ENCODE measurements around the gene IFITM1. TPM values are rescaled to one million over a fixed set of nuclear protein-coding genes. Genes with fewer than 3 reads are reported as not detected.
"Not testable (repeated sequence)": the region's sequence is repeated elsewhere in the genome, so short reads cannot be mapped to it uniquely, and the experiment has no call there.

Gene IFITM1
- total RNA-seq, 2 experiments from 2014 or later = 1,182 to 1,374 TPM

DNA sequence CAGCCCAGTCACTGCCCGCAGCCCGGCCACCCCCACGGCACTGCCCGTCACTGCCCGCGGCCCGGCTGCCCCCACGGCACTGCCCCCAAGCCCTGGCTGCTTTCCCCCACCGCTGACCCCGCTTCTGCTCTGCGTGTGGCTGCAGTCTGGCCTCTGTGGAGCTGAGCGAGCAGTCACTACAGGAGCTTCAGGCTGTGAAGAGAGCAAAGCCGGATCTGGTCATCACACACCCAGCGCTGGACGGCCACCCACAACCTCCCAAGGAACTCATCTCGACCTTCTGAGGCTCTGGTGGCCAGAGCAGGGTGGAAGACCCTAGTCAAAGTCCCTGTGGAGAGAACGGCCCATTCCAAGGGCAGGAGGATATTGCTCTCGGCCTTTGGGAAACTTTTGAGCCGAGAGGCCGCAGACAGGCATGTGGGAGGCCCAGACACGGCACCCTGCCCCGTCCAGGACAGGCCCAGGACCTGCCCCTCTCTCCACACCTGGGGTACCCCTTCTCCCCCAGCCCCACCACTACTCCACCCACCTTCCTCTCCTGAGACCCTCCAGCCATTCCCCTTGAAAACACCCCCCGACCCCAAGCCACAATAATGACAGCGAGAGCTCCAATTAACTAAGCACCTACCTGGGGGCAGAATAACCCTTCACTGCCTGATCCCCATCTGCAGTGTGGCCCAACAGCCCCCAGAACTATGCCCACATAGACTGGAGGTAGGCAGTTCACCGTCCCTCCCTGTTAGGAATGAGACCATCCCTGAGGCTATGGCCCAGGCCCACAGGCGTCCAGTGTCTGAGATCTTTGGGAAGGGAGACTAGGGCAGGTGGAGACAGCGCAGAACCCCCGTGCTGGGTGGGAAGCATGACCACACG is 28.6 kb upstream of the IFITM1 start:
- H3K27me3 Mint-ChIP-seq = no peaks in the 10 kb centered on the region

DNA sequence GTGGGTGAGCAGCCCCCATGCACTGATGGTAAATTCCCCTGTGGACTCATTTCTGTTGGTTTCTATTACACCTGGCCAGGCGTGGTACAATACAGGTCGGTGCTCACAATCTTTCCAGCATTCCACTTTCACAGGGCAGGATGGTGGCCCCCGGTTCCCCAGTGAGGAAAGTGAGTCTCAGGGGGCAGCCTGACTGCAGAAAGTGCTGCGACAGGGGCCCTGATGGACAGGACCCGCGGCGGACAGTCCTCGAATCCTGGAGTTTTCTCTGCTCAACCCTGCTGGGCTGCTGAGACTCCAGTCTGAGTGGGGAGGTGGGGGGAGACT is 28.0 kb upstream of the IFITM1 start:
- ATAC-seq (ENCODE audit: low read depth) (no peak), DNase-seq (no peak)
- POLR2A ChIA-PET = interaction anchor here (1.3 to 16.3 kb wide), 10 partner anchors 4 to 78 kb away, joined by 5 to 336 read pairs (median 57); partner anchors contain the start of genes BET1L, IFITM1, IFITM5 and NLRP6
- Mint-ChIP-seq H3K4me1 (peaks cover 34% of the 10 kb centered on the region), H3K4me3 (peak overlapping the region; percentile 90), H3K27me3 (no peaks in the 10 kb centered on the region), H3K27ac (peak overlapping the region; percentile 98), H3K36me3 (peaks cover 59% of the 10 kb centered on the region), H3K9me3 (no peaks in the 10 kb centered on the region)

More for the DNA sequence above, 28.6 kb upstream of the IFITM1 start:
- Mint-ChIP-seq H3K36me3 (peaks cover 56% of the 10 kb centered on the region), H3K4me3 (peak overlapping the region; percentile 59), H3K4me1 (peaks cover 31% of the 10 kb centered on the region), H3K9me3 (no peaks in the 10 kb centered on the region), H3K27ac (peak overlapping the region; percentile 98)
- ATAC-seq (ENCODE audit: low read depth) = no peak
- DNase-seq = no peak
- POLR2A ChIA-PET = interaction anchor here (1.1 to 16.3 kb wide), 11 partner anchors 5 to 78 kb away, joined by 3 to 336 read pairs (median 71); partner anchors contain the start of genes BET1L, IFITM1, IFITM5 and NLRP6

- H3K27me3 Mint-ChIP-seq; ATAC-seq (ENCODE audit: low read depth); H3K9me3 Mint-ChIP-seq: not testable (repeated sequence)
- DNase-seq = peak; percentile 80
- H3K27ac Mint-ChIP-seq = peak overlapping the region; percentile 98
- peaks cover 54% of the 10 kb centered on the region for H3K36me3 Mint-ChIP-seq
- POLR2A ChIA-PET = interaction anchor here (0.6 to 16.3 kb wide), 23 partner anchors 7 to 219 kb away, joined by 3 to 336 read pairs (median 5); partner anchors contain the start of genes BET1L, IFITM1, IFITM2 and IFITM5
- peak overlapping the region; percentile 90 for H3K4me3 Mint-ChIP-seq
- H3K4me1 Mint-ChIP-seq = peaks cover 38% of the 10 kb centered on the region
Measured at GRCh38 chr11:286977-287820, 26.6 kb upstream of the IFITM1 start.

GRCh38 chr11:287821-288477 is 25.9 kb upstream of the IFITM1 start:
- Mint-ChIP-seq H3K4me3 (peak overlapping the region; percentile 90), H3K9me3 (no peaks in the 10 kb centered on the region), H3K27ac (peak overlapping the region; percentile 98), H3K4me1 (peaks cover 36% of the 10 kb centered on the region), H3K36me3 (peaks cover 51% of the 10 kb centered on the region), H3K27me3 (no peaks in the 10 kb centered on the region)
- ATAC-seq (ENCODE audit: low read depth) (peak; percentile 43), DNase-seq (peak; percentile 78)
- POLR2A ChIA-PET = interaction anchor here (0.6 to 16.3 kb wide), 24 partner anchors 7 to 219 kb away, joined by 3 to 336 read pairs (median 4); partner anchors contain the start of genes BET1L, IFITM1, IFITM2 and IFITM5

DNA sequence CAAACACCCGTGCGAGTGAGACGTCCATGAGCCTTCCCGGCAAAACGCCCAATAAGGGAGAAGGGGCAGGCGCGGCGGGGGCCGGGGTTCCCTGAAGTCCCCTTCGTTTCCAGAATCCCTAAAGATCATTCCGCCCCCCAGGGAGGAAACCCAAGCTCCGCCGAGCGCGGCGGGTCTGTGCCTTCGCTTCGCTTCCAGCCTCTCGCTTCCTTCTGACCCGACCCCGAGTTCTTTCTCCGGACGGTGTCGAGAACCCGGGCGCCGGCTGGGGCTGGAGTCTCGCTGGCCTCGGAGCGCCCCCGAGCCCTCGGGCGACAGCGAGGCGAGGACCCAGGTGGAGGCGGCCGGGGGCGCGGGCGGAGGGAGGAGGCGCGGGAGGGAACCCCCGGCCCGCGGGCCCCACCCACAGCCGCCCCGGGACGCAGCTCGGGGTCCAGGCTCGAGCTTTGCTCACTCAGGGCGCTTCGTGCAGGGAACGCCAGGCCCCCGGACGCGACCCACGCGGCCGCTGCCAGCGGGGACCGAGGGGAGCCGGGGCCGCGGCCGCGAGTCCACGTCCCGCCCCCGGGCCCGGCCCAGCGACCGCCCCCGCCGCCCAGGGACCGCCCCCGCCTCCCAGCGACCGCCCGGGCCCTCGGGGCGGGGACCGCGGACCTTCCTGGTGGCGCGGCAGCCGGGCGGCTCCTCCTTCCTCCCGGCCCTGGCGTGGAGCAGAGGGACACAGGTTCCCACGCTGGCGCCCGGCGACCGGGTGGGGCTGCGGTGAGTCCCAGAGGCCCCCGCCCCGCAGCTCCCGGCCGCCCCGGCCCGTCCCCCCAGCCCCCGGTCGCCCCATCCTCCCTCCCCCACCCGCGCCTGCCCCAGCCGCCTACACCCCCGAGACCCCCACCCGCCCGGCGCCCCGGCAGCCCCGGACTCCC is 25.1 kb upstream of the IFITM1 start, which contains the start of gene PGGHG:
TSS of gene PGGHG (plus strand) at position 649 of the 920 bp plus-strand sequence. CDS start 691 bp downstream, outside the sequence.
- Mint-ChIP-seq H3K4me3 (peak within 1 kb of the TSS; percentile 93), H3K36me3 (peaks cover 46% of the 10 kb centered on the region), H3K27ac (peak within 1 kb of the TSS; percentile 98), H3K9me3 (no peaks in the 10 kb centered on the region), H3K27me3 (no peaks in the 10 kb centered on the region), H3K4me1 (peaks cover 33% of the 10 kb centered on the region)
- peak; percentile 88 for DNase-seq
- ATAC-seq (ENCODE audit: low read depth) = peak; percentile 38
- POLR2A ChIA-PET = interaction anchor here (0.8 to 16.3 kb wide), 17 partner anchors 9 to 160 kb away, joined by 3 to 336 read pairs (median 27); partner anchors contain the start of genes BET1L, IFITM1, IFITM5 and NLRP6

DNA sequence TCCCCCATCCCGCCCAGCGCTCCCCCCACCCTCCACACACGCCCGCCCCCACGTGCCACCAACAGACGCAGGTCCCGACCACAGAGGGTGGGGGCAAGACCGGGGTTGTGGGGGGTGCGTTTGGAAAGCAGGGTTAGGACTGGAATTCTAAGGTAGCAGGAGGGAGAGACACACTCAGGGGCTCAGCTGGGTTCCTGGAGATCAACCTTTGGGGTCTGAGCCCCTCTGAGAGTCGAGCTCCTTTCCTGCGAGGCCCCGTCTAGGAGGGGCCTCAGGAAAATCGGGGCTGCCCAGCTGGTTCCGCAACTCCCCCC is 24.5 kb upstream of the IFITM1 start:
- DNase-seq = peak; percentile 65
- no peaks in the 10 kb centered on the region for H3K27me3 Mint-ChIP-seq

GRCh38 chr11:289712-290620 is 23.9 kb upstream of the IFITM1 start:
- ATAC-seq (ENCODE audit: low read depth) = peak; percentile 7
- Mint-ChIP-seq H3K36me3 (peaks cover 44% of the 10 kb centered on the region), H3K27ac (peak overlapping the region; percentile 95), H3K4me1 (peaks cover 34% of the 10 kb centered on the region), H3K9me3 (no peaks in the 10 kb centered on the region), H3K27me3 (no peaks in the 10 kb centered on the region), H3K4me3 (peak overlapping the region; percentile 93)
- DNase-seq = peak; percentile 70
- POLR2A ChIA-PET = interaction anchor here (0.7 to 16.3 kb wide), 19 partner anchors 10 to 159 kb away, joined by 3 to 336 read pairs (median 25); partner anchors contain the start of genes BET1L, IFITM1, IFITM2 and IFITM5

More for the DNA sequence above, 24.5 kb upstream of the IFITM1 start:
- Mint-ChIP-seq H3K9me3 (no peaks in the 10 kb centered on the region), H3K4me1 (peaks cover 35% of the 10 kb centered on the region), H3K27ac (peak overlapping the region; percentile 95), H3K4me3 (peak overlapping the region; percentile 93), H3K36me3 (peaks cover 48% of the 10 kb centered on the region)
- ATAC-seq (ENCODE audit: low read depth) = peak; percentile 0
- POLR2A ChIA-PET = interaction anchor here (0.8 to 16.3 kb wide), 13 partner anchors 10 to 159 kb away, joined by 3 to 336 read pairs (median 43); partner anchors contain the start of genes BET1L, IFITM1, IFITM5 and NLRP6

DNA sequence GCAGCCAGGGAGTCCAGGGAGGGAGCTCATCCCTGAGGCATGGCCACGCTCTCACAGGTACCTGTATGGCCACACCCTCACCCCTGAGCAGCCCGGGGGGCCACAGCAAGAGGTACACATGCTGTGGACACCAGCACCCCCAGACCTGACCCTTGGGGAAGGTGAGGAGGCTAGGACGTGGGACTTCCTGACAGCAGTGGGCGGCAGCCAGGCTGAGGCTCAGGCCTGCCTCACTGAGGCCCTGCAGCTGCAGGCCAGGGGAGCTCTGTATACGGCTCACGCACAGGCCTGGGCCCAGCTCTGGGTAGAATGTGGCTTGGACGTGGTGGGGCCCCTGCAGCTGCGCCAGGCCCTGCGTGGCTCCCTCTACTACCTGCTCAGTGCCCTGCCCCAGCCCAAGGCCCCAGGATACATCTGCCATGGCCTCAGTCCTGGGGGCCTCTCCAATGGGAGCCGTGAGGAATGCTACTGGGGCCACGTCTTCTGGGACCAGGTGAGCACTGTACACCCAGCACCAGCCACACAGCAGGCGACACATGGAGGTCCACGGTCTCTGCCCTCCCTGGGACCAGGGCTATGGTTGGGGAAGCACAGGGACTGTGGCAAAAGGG is 23.1 kb upstream of the IFITM1 start:
- POLR2A ChIA-PET = interaction anchor here (0.7 to 16.3 kb wide), 14 partner anchors 9 to 83 kb away, joined by 3 to 336 read pairs (median 26); partner anchors contain the start of genes BET1L, IFITM1, IFITM2 and IFITM5
- Mint-ChIP-seq H3K4me3 (peak overlapping the region; percentile 93), H3K27me3 (no peaks in the 10 kb centered on the region), H3K4me1 (peaks cover 35% of the 10 kb centered on the region), H3K9me3 (no peaks in the 10 kb centered on the region), H3K27ac (peak overlapping the region; percentile 95), H3K36me3 (peaks cover 39% of the 10 kb centered on the region)
- ATAC-seq (ENCODE audit: low read depth) (no peak), DNase-seq (no peak)

DNA sequence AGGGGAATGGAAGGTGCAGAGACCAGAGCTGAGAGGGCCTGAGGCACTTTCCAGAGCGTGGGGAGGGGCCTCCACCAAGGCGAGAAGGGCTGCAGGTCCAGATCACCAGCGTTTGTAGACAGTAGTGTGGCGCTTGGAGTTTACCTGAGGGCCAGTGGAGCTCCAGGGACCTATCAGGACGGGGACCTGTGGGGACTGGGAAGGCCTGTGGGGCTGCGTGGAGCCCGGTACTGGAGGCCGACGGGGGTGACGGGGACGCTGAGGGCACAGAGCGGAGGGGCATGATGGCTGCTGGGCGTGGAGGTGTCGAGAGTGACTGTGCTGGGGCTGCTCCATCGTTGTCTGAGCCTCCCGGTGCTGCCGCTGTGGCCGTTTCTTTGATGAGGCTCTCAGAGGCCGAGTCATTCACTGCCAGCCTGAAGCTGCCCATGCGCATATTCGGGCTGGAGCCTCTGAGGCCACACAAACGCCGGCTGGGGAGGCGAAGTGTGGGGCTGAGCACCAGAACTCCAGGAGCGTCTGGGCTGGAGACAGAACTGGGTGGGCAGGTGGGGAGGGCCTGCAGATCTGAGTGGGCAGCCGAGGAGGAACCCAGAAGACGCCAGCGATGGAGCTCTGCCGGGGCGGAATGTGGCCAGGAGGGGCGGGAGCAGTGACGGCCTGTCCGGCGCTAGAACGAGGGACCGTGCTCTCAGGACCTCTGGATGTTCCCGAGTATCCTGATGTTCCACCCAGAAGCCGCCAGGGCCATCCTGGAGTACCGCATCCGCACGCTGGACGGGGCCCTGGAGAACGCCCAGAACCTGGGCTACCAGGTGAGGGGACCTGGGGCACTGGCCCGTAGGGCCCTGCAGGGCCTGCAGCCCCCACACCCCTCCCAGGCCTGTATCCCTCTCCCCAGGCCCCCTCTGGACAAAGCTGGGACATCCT is 22.3 kb upstream of the IFITM1 start:
- peak overlapping the region; percentile 95 for H3K27ac Mint-ChIP-seq
- peak overlapping the region; percentile 93 for H3K4me3 Mint-ChIP-seq
- DNase-seq = peak; percentile 34
- H3K27me3 Mint-ChIP-seq = no peaks in the 10 kb centered on the region
- peaks cover 33% of the 10 kb centered on the region for H3K4me1 Mint-ChIP-seq
- ATAC-seq (ENCODE audit: low read depth) = no peak
- POLR2A ChIA-PET = interaction anchor here (0.7 to 16.3 kb wide), 10 partner anchors 10 to 84 kb away, joined by 3 to 336 read pairs (median 26); partner anchors contain the start of genes BET1L, IFITM1, NLRP6 and RIC8A
- peaks cover 38% of the 10 kb centered on the region for H3K36me3 Mint-ChIP-seq
- H3K9me3 Mint-ChIP-seq = no peaks in the 10 kb centered on the region
